ENCODE results near the gene SLC22A13.
A peak's percentile ranks its signal among the peaks of the same experiment; 100 is the strongest.
"Not testable (repeated sequence)": the region's sequence is repeated elsewhere in the genome, so short reads cannot be mapped to it uniquely, and the experiment has no call there.

Gene SLC22A13

GRCh38 chr3:38289286-38290217 lies 23.9 kb downstream of the SLC22A13 start:
- intact Hi-C loops (cut with DNase I): not testable (repeated sequence)
- peak in 1 of 42 donors; percentile 26 for DNase-seq

GRCh38 chr3:38297053-38297452 lies 31.4 kb downstream of the SLC22A13 start:
- intact Hi-C loops (cut with DNase I); DNase-seq: not testable (repeated sequence)

DNA sequence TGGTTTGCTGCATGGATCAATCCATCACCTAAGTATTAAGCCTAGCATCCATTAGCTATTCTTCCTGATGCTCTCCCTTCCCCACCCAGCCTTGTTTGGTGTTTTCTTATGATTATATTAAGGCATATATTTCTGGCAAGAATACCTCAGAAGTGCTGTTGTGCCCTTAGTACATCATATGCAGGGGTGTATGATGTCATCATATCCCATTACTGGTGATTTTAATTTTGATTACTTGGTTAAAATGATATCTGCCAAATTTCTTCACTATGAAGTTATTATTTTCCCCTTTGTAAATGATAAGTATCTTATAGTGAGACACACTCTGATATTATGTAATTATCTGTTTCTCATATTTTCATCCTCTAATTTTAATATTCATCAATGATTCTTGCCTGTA lies 31.9 kb downstream of the SLC22A13 start:
- no peak for DNase-seq
- intact Hi-C loops (cut with DNase I): no loop called here

- DNase-seq: peak in 1 of 42 donors; percentile 9
- intact Hi-C loops (cut with DNase I): no loop called here
These were observed 32.5 kb downstream of the SLC22A13 start for GRCh38 chr3:38297947-38298711.

DNA sequence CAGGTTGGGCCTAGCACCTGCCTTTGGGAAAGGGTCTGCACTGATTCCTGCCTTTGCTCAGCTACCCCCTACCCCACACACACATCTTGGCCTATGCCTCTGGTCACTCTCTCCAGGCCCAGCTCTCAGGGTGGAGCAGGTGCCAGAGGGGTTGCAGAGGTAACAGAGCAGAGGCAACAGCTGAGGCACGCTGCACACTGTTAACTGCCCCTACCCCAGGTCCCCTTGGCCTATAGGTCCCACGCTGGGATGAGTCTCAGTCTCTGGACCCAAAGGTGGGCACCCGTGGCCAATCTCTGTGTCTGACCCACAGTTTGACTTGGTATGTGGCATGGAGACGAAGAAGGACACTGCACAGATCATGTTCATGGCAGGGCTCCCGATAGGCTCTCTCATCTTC lies 41.3 kb downstream of the SLC22A13 start:
- no peak for DNase-seq
- intact Hi-C loops (cut with DNase I): no loop called here

GRCh38 chr3:38307599-38307998 lies 42.0 kb downstream of the SLC22A13 start:
- DNase-seq: peak in 1 of 42 donors; percentile 21
- intact Hi-C loops (cut with DNase I): no loop called here

DNA sequence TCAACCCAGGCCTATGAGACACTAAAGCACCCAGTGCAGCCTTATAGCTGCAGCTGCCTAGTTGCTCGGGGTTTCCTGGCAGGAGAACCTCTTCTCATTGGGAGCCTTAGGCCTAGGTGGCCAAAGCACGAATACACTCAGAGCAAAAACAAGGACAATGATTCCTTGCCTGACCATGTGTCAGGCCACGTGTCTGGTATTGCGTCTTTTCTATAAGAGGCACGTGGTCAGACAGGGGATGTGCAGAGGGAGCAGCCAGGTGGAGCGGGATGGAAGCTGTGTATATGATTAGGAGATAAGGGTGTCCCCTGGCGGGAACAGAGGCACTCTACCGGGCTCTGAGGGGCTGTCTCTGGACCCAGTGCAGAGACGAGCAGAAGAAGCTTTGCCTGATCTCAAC lies 42.8 kb downstream of the SLC22A13 start:
- intact Hi-C loops (cut with DNase I): no loop called here
- no peak for DNase-seq

DNA sequence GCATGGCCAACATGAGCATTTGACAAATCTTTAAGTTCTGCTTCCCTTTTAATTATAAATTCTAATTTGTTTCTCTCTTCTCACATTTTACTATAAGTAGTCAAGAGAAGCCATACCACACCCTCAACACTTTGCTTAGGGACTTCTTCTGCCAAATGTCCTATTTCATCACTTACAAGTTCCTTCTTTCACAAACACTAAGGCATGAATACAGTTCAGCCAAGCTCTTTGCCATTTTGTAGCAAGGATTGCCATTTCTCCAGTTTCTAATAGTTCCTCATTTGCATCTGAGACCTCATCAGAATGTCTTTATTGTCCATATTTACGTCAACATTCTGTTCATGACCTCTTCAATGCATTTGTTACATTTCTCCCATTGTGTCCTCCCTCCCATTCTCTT lies 45.9 kb downstream of the SLC22A13 start:
- no peak for DNase-seq
- intact Hi-C loops (cut with DNase I): no loop called here

DNA sequence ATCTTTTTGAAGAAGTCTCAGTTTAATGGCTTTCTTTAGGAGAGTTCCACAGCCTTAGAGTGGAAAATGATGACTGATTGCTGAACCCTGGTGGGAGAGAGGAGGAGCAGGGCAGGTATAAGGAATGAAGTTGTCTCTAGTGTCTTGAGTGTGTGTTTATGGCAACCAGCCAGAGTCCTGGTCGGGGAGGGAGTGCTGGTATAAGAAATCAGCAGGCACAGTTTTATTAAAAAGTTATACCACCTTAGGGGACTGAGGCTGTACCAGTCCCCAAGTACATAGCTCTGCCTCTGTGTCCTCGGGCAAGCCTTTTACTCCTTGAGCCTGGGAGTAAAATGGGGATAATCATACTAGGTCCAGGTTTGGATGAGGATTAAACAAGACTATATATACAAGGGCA lies 46.3 kb downstream of the SLC22A13 start:
- DNase-seq: peak in 1 of 42 donors; percentile 15

DNA sequence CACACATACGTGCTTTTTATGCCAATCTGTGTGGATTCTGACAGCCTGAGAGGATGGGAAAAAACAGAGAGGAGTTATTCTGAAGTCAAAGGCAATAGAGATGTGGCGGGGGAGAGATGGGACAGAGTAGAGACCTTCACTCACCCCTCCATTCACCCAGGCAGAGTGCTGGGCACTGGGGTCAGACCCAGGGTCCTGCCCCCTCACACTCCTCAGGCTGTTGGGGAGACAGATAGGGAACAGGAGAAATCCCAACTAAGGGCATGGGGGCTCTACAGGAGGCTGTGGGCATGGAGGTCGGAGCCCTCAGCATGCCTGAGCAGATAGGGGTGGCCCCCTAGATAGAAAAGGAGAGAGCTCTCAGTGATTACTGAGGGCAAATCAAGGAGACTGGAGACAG lies 46.7 kb downstream of the SLC22A13 start:
- intact Hi-C loops (cut with DNase I): no loop called here
- no peak for DNase-seq

More for the DNA sequence above, 46.3 kb downstream of the SLC22A13 start:
- intact Hi-C loops (cut with DNase I): no loop called here

- intact Hi-C loops (cut with DNase I): no loop called here
- no peak for DNase-seq
These were observed 47.7 kb downstream of the SLC22A13 start for GRCh38 chr3:38313263-38313662.

- DNase-seq: no peak
- intact Hi-C loops (cut with DNase I): no loop called here
These were observed 48.1 kb downstream of the SLC22A13 start for GRCh38 chr3:38313695-38314094.

- DNase-seq: peak in 1 of 42 donors; percentile 22
- intact Hi-C loops (cut with DNase I): no loop called here
These were observed 48.6 kb downstream of the SLC22A13 start for GRCh38 chr3:38314112-38314763.

DNA sequence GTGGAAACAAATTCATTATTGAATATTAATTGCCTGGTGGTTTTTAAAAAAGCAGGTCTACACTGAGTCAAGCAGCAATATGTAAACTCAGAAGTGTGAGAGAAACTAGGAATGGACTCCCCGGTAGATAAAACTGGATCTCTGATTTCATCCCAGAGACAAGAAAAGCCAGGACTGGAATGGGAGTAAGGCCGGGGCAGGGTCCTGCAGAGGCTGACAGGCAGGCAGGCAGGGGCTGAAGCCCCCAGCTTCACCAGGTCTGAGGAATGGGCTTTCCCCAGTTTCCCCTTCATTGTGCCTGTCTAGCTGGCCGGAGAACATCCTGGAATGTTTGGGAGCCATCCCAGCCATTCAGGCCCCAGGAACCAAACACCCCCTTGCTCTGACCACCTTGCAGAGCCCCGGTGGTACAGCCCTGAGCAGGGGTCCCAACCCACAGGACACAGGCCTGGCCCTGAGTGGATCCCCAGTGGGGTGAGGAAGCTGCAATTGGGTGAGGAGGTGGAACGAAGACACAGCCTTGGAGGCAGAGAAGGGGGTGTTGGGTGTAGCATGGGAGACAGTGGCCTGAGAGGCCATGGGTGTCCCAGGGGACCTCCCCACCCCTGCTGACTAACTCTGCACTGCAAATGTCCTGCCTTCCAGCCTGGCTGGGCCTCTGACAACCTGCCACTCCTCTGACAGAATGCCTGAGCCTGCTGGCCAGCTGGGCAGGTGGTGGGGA lies 49.3 kb downstream of the SLC22A13 start:
- peak in 1 of 42 donors; percentile 14 for DNase-seq
- intact Hi-C loops (cut with DNase I): no loop called here

DNA sequence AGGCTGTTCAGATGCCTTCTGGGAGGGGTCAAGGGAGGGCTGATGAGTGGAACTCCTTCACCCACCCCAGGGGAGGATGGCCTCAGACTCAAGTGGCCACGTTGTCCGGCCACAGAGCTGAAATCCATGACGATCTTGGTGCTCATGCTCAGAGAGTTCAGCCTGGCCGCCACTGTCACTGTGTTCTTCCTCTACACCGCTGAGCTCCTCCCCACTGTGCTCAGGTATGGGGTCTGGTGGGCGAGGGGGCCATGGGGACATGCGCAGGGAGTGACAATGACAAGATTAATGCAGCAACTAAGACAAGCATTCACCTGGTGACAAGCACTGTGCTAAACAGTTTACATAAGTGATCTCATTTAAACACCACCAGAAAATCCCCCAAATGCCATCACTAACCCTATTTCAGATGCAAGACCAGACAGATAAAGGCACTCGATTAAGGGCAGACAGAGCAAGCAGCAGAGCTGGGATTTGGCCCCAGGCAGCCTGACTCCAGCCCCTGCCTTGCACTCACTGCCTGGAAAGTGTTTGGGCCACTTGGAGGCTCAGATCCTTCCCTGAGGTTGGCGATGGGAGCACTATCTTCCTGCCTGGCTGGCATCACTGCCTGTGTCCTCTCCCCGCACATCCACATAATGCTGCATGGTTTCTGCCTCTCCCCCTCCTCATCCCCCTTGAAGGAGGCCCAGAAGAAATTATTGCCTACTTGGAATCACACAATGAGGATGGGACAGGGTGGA lies 50.0 kb downstream of the SLC22A13 start:
- DNase-seq: peak in 1 of 42 donors; percentile 33
- intact Hi-C loops (cut with DNase I): no loop called here

GRCh38 chr3:38316356-38317191 lies 51.0 kb downstream of the SLC22A13 start:
- DNase-seq: peak in 1 of 42 donors; percentile 27
- intact Hi-C loops (cut with DNase I): no loop called here

- DNase-seq: peak in 1 of 42 donors; percentile 5
- intact Hi-C loops (cut with DNase I): no loop called here
These were observed 51.7 kb downstream of the SLC22A13 start for GRCh38 chr3:38317192-38317759.
